Activated CD8-positive, alpha-beta memory T cell treated with anti-CD3 and anti-CD28 coated beads for 1 hour (primary cell): ENCODE measurements around the gene PPP2R1A.
"Not testable (repeated sequence)": the region's sequence is repeated elsewhere in the genome, so short reads cannot be mapped to it uniquely, and the experiment has no call there.

ENCODE experiments used
- DNase-seq, 2 donors: peaks; one replicate each; pipeline ENCODE4 v3.0.0-alpha.2; 2020; ENCODE audit warnings: low read depth in 1 of 2; ENCODE audit errors: extremely low read depth in 1 of 2

Gene PPP2R1A

DNA sequence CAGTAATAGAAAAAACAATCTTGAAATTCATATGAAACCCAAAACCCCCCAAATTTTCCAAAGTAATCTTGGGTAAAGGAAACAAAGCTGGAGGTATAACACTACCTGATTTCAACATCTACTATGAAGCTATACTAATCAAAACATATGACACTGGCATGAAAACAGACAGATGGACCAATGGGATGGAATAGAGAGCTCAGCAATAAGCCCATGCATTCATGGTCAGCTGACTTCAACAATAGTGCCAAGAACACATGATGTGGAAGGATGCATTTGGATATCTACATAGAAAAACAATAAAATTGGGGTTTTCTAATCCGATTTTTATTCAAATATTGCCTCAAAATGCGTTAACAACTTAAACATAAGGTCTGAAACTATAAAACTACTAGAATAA, 47.3 kb downstream of the PPP2R1A start:
- DNase-seq, result no peak

DNA sequence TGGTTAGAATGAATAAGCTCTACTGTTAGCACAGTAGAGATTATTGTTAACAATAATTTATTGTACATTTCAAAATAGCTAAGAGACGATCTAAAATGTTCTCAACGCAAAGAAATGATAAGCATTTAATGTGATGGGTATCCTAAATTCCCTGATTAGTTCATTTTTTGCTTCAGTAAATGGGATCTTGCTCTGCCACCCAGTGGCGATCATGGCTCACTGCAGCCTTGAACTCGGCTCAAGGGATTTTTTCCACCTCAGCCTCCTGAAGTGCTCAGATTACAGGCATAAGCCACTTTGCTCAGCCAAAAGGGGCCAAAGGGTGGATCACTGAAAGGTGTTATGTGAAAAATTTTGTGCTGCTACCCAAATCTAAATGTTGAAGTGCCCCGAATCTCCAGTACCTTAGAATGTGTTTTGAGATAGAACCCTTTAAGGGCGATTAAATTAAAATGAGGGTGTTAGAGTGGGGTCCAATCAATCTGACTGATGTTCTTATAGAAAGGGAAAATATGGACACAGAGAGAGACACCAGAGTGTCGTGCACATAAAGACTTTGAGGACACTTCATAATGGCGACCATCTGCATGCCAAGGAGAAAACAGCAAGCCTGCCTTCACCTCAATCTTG, 48.0 kb downstream of the PPP2R1A start:
- peak in 1 of 2 donors; percentile 14 for DNase-seq

DNA sequence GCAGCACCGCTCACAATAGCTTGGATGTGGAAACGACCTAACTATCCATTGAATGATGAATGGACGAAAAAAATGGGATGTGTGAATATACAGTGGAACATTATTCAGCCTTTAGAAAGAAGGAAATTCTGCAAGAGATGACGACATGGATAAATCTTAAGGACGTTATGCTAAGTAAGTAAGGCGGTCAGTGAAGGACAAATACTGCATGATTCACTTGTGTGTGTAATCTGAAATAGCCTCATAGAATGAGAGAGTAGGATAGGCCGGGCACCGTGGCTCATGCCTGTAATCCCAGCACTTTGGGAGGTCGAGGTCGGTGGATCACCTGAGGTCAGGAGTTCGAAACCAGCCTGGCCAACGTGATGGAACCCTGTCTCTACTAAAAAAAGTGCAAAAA, 54.2 kb downstream of the PPP2R1A start:
- no peak for DNase-seq

DNA sequence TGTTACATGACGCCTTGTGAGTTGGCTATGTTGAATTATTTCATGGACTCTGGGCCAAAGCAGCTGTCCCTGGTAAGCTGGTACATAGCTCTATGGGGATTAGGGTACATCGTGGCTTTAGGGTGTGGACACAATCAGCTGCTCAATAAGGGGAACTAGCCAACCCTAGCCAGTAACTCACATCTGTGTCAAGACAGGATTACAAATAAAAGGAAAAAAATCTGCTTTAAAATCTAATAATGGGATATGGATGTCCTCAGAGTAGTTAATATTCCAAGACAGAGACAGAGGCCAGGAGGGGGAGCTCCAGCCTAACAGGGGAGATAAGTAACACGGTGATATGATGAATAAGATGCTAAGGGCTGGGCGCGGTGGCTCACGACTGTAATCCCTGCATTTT, 58.4 kb downstream of the PPP2R1A start:
- peak in 1 of 2 donors; percentile 42 for DNase-seq

DNA sequence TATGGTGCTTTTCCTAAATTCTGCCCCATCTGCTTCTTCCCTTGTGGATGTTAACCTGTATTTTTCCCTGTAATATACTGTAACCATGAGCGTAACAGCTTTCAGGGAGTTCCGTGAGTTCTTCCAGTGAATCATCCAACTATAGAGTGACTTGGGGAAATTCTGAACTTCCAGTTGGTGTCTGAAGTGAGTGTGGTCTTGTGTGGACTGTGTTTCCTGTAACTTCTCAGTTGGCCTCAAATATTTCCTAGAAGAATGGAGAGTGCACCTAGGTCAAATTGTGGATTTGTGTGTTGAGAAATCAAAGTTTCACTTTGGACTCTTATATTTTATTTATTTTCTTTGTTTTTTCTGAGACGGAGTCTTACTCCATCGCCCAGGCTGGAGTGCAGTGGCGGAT, 68.6 kb downstream of the PPP2R1A start:
- DNase-seq, result no peak

DNA sequence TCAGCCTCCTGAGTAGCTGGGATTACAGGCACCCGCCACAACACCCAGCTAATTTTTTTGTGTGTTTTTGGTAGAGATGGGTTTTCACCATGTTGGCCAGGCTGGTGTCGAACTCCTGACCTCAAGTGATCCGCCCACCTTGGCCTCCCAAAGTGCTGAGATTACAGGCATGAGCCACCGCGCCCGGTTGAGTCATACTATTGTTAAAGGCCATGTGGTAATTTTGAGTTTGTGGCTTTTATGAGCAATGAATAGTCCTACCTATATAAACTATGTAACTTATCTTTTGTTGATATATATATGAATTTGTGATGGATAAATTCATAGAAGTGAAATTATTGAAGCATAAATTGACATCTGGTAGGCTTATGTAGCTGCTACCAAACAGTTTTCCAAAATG, 75.7 kb downstream of the PPP2R1A start:
- not testable (repeated sequence) for DNase-seq

DNA sequence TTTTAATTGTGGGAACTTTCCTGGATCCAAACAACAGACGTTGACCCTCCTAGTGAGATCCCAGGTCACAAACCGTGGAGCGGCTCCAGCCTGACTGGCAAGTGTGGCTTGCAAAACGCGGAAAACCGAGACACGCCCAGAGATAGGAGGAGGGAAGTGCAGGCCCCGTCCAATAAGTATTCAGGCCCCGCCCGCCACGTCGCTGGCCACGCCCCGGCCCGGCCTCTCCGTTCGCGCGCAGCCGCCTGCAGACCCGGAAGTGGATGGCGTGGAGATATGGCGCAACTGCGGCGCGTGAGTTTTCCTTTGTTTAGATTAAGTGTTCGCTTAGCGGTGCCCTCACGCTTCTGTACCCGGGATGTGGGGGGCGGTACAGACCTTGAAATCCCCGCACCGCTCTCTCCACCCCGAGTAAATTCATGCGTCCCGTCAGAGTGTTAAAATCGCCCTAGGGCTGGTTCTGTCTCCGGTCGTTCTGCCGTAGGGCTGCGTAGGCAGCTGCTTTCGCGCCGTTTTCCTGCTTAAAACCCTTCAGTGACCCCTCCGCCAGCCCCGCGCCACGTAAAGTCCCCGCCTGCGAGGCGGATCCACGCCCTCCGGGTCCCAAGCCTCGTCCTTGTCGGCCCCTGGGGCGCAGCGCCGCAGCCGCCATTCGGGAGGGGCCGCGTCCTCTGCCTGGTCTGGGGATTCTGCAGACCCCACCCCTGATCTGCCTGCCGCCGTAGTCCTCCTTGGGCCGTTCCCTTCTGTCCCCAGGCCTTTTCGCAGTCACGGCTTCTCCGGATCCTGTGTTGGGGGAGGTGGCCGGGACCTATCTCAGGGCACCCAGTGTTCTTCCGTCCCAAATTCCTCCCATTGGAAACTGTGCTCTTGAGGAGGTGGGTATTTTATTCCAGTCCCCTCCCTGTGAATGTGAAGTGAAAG, 79.7 kb downstream of the PPP2R1A start, which contains the start of gene ZNF766:
TSS of gene ZNF766 (plus strand) at position 250 of the 924 bp plus-strand sequence. CDS start at position 277, 27 bp downstream.
- peak; percentile 89 to 96 for DNase-seq

DNA sequence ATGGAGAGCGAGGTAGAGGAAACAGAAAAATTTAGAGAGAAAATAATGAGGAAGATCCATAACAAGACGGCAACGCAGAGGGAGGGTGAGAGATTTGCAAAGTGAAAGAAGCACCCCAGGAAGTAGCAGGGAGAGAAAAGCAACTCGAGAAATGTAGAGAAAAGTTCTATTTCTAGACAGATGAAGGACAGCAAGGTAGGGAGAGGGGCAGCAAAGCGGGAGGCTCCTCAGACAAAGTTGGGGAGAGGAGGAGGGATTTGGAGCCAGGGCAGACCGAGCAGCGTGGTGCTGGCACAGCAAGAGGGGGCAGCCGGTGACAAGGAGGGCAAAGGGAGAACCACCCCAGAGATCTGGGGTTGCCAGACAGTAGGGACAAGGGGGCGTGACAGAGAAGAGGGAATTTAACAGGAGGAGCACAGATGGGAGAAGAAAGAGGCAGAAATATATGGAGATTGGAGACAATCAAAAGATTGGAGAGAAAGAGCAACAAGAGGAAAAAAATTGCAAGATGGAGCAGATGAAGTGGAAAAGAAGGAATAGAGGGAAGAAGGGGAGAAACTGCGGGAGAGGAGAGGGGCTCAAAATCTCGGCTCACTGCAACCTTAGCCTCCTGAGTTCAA, 80.5 kb downstream of the PPP2R1A start:
- DNase-seq, result no peak

DNA sequence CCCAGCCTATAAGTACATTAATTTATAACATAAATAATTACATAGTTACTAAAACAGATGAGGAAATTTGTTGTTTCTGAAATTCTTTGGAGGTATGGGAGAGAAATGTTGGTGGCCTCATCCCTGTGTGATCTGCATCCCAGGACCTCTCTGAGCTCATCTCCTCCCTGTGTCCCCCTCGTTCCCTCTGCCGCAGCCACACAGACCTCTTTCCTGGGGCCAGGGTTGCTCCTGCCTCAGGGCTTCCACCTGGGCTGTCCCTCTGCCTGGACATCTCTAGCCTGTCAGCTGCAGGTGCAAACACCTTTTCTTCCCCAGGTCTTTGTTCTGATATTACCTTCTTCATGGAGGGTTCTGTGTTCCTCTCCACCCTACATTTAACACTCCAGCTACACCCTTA, 83.4 kb downstream of the PPP2R1A start:
- DNase-seq, result no peak

DNA sequence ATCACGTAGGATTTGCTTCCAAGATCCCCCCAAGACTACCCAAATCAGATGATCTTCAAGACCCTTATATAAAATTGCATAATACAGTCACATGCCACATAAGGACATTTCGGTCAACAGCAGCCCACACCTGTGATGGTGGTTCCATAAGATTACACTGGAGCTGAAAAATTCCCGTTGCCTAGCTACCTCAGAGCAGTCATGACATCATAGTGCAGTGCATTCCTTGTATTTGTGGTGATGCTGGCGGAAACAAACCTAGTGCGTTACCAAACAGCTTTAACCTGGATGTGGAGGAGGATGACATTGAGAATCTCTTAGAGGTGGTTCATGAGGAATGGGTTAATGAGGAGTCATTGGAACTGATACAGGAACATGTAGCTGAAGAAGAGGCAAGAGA, 84.3 kb downstream of the PPP2R1A start:
- no peak for DNase-seq

DNA sequence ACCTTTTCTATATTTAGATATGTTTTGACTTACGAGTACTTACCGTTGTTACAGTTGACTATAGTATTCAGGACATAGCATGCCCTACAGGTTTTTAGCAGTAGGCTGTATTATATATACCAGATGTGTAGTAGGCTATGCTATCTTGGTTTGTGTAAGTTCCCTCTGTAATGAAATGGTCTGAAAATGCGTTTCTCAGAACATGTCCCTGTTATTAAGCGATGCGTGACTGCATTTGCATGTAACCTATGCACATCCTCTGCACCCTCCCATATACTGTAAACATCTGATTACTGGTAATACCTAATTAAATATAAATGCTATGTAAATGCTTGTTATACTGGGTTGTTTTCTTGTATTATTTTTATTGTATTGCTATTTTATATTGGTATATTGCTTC, 86.1 kb downstream of the PPP2R1A start:
- DNase-seq, result no peak

DNA sequence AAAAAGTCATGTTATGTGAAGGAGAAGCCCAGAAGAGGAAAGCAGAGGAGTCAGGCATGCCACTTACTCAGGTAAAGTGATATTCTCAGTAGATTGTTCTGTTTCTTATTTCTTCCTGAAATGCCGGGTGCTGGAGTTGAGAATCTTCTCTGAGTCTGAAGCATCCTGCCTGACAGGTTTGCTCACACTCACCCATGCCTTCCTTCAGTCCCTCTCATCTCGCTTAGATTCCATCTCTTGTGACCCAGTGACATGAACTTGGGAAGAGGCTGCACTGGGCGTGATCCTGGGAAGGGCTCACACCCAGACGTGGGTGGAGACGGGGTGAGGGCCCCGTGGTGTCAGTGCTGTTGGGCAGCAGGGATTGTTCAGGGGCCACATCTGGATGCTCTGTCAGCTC, 87.6 kb downstream of the PPP2R1A start:
- DNase-seq, result no peak
